ENCODE data around the gene ODAPH.

GRCh38 chr4:75584067-75584466, 28.2 kb downstream of the ODAPH start:
- TF ChIP-seq CTCF (conservative IDR thresholded peaks at IDR 0.05; ENCODE audit: low read length): no peak
- no peak for TF ChIP-seq EZH2phosphoT487 (IDR thresholded peaks at IDR 0.05; ENCODE audit: borderline replicate concordance)

Measured in Loucy (cell line).